SK-N-SH treated with all-trans-retinoic acid at 6 μM for 48 hours (cell line): Measurements from ENCODE around the gene MUS81.

ENCODE experiments used
- ATAC-seq: fragments of 200-7000 bp; cut with Tn5 transposase; 3 replicates; pipeline ENCODE4 v1.9.1; 2020; ENCODE audit warnings: mild to moderate bottlenecking, moderate library complexity
- ARNTL ChIP-seq: fragments of 450-650 bp; formaldehyde crosslinking; IDR thresholded peaks from 2 replicates; pipeline ENCODE4 v1.5.0; 2020; ENCODE audit warnings: low read depth, mild to moderate bottlenecking, moderate library complexity, borderline replicate concordance
- CSDC2 ChIP-seq: fragments of 250-450 bp; sonication (Bioruptor Pico); IDR thresholded peaks from 2 replicates; pipeline ENCODE4 v1.5.0; 2020; ENCODE audit warnings: mild to moderate bottlenecking, moderate library complexity
- ESRRG ChIP-seq: fragments of 250-450 bp; sonication (Bioruptor Pico); IDR thresholded peaks from 2 replicates; pipeline ENCODE4 v1.6.1; 2021; ENCODE audit warnings: mild to moderate bottlenecking
- GLIS3 ChIP-seq: fragments of 250-450 bp; sonication (Bioruptor Pico); IDR thresholded peaks from 2 replicates; pipeline ENCODE4 v1.5.0; 2020; ENCODE audit warnings: mild to moderate bottlenecking, moderate library complexity
- ISL1 ChIP-seq: fragments of 250-450 bp; sonication (Bioruptor Pico); IDR thresholded peaks from 2 replicates; pipeline ENCODE4 v2.1.2; 2022; ENCODE audit warnings: mild to moderate bottlenecking, moderate library complexity
- OSR1 ChIP-seq: fragments of 250-450 bp; sonication (Bioruptor Pico); IDR thresholded peaks from 2 replicates; pipeline ENCODE4 v1.8.0; 2022; ENCODE audit warnings: moderate library complexity, mild to moderate bottlenecking, inconsistent platforms
- PPARA ChIP-seq: fragments of 250-450 bp; sonication (Bioruptor Pico); IDR thresholded peaks from 2 replicates; pipeline ENCODE4 v1.5.0; 2020; ENCODE audit warnings: mild to moderate bottlenecking, borderline replicate concordance
- RARB ChIP-seq: fragments of 250-450 bp; sonication (Bioruptor Pico); IDR thresholded peaks from 2 replicates; pipeline ENCODE4 v1.8.0; 2021; ENCODE audit warnings: mild to moderate bottlenecking, moderate library complexity
- SNAI2 ChIP-seq: fragments of 250-450 bp; sonication (Bioruptor Pico); IDR thresholded peaks from 2 replicates; pipeline ENCODE4 v1.5.0; 2020; ENCODE audit warnings: mild to moderate bottlenecking, moderate library complexity
- TCF4 ChIP-seq: fragments of 250-450 bp; sonication (Bioruptor Pico); IDR thresholded peaks from 2 replicates; pipeline ENCODE4 v1.8.0; 2021; ENCODE audit warnings: mild to moderate bottlenecking, moderate library complexity, borderline replicate concordance
- TOX ChIP-seq: fragments of 250-450 bp; sonication (Bioruptor Pico); IDR thresholded peaks from 2 replicates; pipeline ENCODE4 v1.8.0; 2021; ENCODE audit warnings: mild to moderate bottlenecking, moderate library complexity, borderline replicate concordance
- ZC3H10 ChIP-seq: fragments of 250-450 bp; sonication (Bioruptor Pico); IDR thresholded peaks from 2 replicates; pipeline ENCODE4 v1.5.1; 2021; ENCODE audit warnings: mild to moderate bottlenecking, moderate library complexity
- ZFP3 ChIP-seq: fragments of 250-450 bp; sonication (Bioruptor Pico); IDR thresholded peaks from 2 replicates; pipeline ENCODE4 v1.5.0; 2020; ENCODE audit warnings: mild to moderate bottlenecking, moderate library complexity
- ZFP30 ChIP-seq: fragments of 450-650 bp; formaldehyde crosslinking; IDR thresholded peaks from 2 replicates; pipeline ENCODE4 v1.5.0; 2022; ENCODE audit warnings: mild to moderate bottlenecking, moderate library complexity
- ZNF565 ChIP-seq: fragments of 450-650 bp; formaldehyde crosslinking; conservative IDR thresholded peaks from 2 replicates; pipeline ENCODE4 v1.5.0; 2020; ENCODE audit warnings: low read depth, mild to moderate bottlenecking, moderate library complexity
- ZNF70 ChIP-seq: fragments of 450-650 bp; formaldehyde crosslinking; IDR thresholded peaks from 2 replicates; pipeline ENCODE4 v1.5.0; 2020; ENCODE audit warnings: mild to moderate bottlenecking, moderate library complexity
- ZNF8 ChIP-seq: fragments of 450-650 bp; formaldehyde crosslinking; IDR thresholded peaks from 2 replicates; pipeline ENCODE4 v1.5.0; 2020; ENCODE audit warnings: mild to moderate bottlenecking, moderate library complexity
- TF ChIP-seq, protein P1 (sequence below): fragments of 250-450 bp; sonication (Bioruptor Pico); IDR thresholded peaks from 2 replicates; pipeline ENCODE4 v1.5.0; 2020; ENCODE audit warnings: mild to moderate bottlenecking, moderate library complexity
- TF ChIP-seq, protein P2 (sequence below): fragments of 250-450 bp; sonication (Bioruptor Pico); IDR thresholded peaks from 2 replicates; pipeline ENCODE4 v1.5.1; 2020; ENCODE audit warnings: low read depth, mild to moderate bottlenecking, moderate library complexity
- TF ChIP-seq, protein P3 (sequence below): fragments of 250-450 bp; sonication (Bioruptor Pico); IDR thresholded peaks from 2 replicates; pipeline ENCODE4 v1.8.0; 2020; ENCODE audit warnings: mild to moderate bottlenecking, moderate library complexity, borderline replicate concordance
- TF ChIP-seq, protein P4 (sequence below): fragments of 250-450 bp; sonication (Bioruptor Pico); IDR thresholded peaks from 2 replicates; pipeline ENCODE4 v1.5.1; 2021; ENCODE audit warnings: mild to moderate bottlenecking, moderate library complexity
- TF ChIP-seq, protein P5 (sequence below): fragments of 250-450 bp; sonication (Bioruptor Pico); IDR thresholded peaks from 2 replicates; pipeline ENCODE4 v1.8.0; 2021; ENCODE audit warnings: low read depth, mild to moderate bottlenecking, moderate library complexity, borderline replicate concordance

MUS81 gene

DNA sequence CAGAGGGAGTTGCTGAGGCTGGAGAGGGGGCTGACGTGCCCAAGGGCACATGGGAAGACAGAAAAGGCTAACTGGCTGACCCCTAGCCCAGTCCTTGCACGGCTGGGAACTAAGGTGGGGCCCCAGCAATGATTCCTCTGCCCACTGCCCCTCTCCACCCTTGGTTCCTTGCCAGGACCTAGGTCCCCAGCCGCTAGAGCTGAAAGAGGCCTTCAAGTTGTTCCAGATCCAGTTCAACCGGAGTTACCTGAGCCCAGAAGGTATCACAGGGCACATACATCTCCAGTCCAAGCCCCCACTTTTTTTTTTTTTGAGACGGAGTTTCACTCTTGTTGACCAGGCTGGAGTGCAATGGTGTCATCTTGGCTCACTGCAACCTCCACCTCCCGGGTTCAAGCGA, 19.8 kb downstream of the MUS81 start:
- no peak for TF ChIP-seq SNAI2 (CRISPR knock-in tag)
- TF ChIP-seq TCF4 (CRISPR knock-in tag) = no peak
- TF ChIP-seq ISL1 (CRISPR knock-in tag) = no peak
- no peak for TF ChIP-seq ZFP30 (CRISPR knock-in tag)
- TF ChIP-seq CSDC2 (CRISPR knock-in tag) = no peak
- no peak for TF ChIP-seq GLIS3 (CRISPR knock-in tag)
- TF ChIP-seq, protein P1, sequence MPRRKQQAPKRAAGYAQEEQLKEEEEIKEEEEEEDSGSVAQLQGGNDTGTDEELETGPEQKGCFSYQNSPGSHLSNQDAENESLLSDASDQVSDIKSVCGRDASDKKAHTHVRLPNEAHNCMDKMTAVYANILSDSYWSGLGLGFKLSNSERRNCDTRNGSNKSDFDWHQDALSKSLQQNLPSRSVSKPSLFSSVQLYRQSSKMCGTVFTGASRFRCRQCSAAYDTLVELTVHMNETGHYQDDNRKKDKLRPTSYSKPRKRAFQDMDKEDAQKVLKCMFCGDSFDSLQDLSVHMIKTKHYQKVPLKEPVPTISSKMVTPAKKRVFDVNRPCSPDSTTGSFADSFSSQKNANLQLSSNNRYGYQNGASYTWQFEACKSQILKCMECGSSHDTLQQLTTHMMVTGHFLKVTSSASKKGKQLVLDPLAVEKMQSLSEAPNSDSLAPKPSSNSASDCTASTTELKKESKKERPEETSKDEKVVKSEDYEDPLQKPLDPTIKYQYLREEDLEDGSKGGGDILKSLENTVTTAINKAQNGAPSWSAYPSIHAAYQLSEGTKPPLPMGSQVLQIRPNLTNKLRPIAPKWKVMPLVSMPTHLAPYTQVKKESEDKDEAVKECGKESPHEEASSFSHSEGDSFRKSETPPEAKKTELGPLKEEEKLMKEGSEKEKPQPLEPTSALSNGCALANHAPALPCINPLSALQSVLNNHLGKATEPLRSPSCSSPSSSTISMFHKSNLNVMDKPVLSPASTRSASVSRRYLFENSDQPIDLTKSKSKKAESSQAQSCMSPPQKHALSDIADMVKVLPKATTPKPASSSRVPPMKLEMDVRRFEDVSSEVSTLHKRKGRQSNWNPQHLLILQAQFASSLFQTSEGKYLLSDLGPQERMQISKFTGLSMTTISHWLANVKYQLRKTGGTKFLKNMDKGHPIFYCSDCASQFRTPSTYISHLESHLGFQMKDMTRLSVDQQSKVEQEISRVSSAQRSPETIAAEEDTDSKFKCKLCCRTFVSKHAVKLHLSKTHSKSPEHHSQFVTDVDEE = no peak
- TF ChIP-seq ZC3H10 (CRISPR knock-in tag) = no peak
- no peak for TF ChIP-seq RARB
- no peak for TF ChIP-seq ESRRG
- TF ChIP-seq ZNF70 (CRISPR knock-in tag) = no peak
- TF ChIP-seq, all 23 proteins: peak for 0
- no peak for ATAC-seq

DNA sequence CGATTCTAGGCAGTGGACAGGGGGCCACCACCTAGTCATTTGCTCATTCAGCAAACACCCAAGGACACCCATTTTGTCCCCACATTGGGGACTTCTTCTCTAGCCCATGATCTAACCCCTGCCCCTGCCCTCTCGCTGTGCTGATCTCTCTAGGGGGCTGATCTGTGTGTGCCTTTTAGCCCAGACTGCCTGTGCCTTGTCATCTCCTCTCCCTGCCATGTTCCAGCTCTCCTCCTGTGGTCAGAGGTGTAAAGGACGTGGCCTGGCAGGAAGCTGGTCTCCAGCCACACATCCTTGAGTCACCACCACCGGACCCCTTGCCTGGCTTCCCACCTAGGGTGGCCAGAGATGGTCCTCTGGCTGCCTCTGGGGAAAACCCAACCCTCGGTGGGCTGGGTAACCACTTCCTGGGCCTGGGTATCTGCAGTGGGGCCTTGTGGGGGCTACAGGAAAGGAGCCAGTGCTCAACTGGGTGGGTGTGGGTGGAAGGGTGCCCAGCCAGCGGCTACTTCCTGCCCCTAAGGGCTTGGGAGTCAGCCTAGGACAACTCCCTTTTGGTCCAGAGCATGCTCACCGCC, 20.7 kb downstream of the MUS81 start:
- TF ChIP-seq, protein P2, sequence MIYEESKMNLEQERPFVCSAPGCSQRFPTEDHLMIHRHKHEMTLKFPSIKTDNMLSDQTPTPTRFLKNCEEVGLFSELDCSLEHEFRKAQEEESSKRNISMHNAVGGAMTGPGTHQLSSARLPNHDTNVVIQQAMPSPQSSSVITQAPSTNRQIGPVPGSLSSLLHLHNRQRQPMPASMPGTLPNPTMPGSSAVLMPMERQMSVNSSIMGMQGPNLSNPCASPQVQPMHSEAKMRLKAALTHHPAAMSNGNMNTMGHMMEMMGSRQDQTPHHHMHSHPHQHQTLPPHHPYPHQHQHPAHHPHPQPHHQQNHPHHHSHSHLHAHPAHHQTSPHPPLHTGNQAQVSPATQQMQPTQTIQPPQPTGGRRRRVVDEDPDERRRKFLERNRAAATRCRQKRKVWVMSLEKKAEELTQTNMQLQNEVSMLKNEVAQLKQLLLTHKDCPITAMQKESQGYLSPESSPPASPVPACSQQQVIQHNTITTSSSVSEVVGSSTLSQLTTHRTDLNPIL (CRISPR knock-in tag) = no peak
- TF ChIP-seq, protein P3, sequence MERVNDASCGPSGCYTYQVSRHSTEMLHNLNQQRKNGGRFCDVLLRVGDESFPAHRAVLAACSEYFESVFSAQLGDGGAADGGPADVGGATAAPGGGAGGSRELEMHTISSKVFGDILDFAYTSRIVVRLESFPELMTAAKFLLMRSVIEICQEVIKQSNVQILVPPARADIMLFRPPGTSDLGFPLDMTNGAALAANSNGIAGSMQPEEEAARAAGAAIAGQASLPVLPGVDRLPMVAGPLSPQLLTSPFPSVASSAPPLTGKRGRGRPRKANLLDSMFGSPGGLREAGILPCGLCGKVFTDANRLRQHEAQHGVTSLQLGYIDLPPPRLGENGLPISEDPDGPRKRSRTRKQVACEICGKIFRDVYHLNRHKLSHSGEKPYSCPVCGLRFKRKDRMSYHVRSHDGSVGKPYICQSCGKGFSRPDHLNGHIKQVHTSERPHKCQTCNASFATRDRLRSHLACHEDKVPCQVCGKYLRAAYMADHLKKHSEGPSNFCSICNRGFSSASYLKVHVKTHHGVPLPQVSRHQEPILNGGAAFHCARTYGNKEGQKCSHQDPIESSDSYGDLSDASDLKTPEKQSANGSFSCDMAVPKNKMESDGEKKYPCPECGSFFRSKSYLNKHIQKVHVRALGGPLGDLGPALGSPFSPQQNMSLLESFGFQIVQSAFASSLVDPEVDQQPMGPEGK (CRISPR knock-in tag) = no peak
- TF ChIP-seq ESRRG (no peak), OSR1 (CRISPR knock-in tag) (no peak), ZNF565 (no peak), RARB (no peak), PPARA (CRISPR knock-in tag) (no peak), ZFP3 (no peak), TOX (CRISPR knock-in tag) (no peak), SNAI2 (CRISPR knock-in tag) (no peak)
- TF ChIP-seq, protein P4, sequence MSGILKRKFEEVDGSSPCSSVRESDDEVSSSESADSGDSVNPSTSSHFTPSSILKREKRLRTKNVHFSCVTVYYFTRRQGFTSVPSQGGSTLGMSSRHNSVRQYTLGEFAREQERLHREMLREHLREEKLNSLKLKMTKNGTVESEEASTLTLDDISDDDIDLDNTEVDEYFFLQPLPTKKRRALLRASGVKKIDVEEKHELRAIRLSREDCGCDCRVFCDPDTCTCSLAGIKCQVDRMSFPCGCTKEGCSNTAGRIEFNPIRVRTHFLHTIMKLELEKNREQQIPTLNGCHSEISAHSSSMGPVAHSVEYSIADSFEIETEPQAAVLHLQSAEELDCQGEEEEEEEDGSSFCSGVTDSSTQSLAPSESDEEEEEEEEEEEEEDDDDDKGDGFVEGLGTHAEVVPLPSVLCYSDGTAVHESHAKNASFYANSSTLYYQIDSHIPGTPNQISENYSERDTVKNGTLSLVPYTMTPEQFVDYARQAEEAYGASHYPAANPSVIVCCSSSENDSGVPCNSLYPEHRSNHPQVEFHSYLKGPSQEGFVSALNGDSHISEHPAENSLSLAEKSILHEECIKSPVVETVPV = no peak
- TF ChIP-seq, protein P5, sequence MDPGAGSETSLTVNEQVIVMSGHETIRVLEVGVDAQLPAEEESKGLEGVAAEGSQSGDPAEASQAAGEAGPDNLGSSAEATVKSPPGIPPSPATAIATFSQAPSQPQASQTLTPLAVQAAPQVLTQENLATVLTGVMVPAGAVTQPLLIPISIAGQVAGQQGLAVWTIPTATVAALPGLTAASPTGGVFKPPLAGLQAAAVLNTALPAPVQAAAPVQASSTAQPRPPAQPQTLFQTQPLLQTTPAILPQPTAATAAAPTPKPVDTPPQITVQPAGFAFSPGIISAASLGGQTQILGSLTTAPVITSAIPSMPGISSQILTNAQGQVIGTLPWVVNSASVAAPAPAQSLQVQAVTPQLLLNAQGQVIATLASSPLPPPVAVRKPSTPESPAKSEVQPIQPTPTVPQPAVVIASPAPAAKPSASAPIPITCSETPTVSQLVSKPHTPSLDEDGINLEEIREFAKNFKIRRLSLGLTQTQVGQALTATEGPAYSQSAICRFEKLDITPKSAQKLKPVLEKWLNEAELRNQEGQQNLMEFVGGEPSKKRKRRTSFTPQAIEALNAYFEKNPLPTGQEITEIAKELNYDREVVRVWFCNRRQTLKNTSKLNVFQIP (CRISPR knock-in tag) = no peak
- TF ChIP-seq, all 23 proteins: peak for 0
- no peak for ATAC-seq

DNA sequence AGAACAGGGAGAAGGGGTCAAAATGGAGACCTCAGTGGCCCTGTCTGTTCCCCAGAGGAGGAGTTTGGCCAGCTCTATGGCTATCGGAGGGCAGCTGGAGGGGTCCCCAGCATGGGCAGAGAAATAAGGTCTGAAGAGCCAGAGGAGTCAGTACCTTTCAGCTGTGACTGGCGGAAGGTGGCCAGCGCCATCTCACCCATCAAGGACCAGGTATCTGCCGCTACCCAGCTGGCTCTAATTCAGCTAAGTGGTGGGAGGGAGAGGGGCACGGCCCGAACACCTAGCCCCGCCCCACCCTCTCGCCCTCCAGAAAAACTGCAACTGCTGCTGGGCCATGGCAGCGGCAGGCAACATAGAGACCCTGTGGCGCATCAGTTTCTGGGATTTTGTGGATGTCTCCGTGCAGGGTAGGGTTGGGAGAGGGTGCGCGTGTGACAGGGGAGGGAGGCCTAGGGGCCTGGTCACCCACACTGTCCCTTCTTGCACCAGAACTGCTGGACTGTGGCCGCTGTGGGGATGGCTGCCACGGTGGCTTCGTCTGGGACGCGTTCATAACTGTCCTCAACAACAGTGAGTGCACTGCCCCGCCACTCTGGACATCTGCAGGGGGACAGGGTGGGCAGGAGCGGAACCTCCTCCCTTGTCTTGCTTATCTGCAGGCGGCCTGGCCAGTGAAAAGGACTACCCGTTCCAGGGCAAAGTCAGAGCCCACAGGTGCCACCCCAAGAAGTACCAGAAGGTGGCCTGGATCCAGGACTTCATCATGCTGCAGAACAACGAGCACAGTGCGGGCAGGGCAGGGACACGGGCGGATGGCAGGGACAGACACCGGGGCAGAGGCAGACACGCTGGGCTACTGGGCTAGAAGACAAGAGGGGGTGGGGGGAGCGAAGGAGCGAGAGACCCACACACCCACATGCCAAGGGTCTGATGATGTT, 22.2 kb downstream of the MUS81 start:
- no peak for ATAC-seq
- TF ChIP-seq TOX (CRISPR knock-in tag) (no peak), ISL1 (CRISPR knock-in tag) (no peak), ARNTL (CRISPR knock-in tag) (no peak), GLIS3 (CRISPR knock-in tag) (no peak), TCF4 (CRISPR knock-in tag) (no peak), ZNF8 (CRISPR knock-in tag) (no peak), OSR1 (CRISPR knock-in tag) (no peak), CSDC2 (CRISPR knock-in tag) (no peak), ZNF565 (no peak), ESRRG (no peak), ZNF70 (CRISPR knock-in tag) (no peak)
- TF ChIP-seq, protein P1 = no peak
- TF ChIP-seq, protein P3 (CRISPR knock-in tag) = no peak
